K562 (cell line): Measurements from ENCODE around the gene MAP2K3. TPM values are rescaled to one million over a fixed set of nuclear protein-coding genes. Genes with fewer than 3 reads are reported as not detected.

Experiments
- ATAC-seq: fragments of 200-7000 bp; cut with Tn5 transposase; 3 replicates; pipeline ENCODE4 v1.9.1; 2020; ENCODE audit warnings: moderate library complexity
- BruUV-seq: library from RNA; stranded (reverse); fragments of 400-500 nt; replicated peaks from 2 replicates; lab custom pipeline; 2021; lab: Mats Ljungman, UMichigan
- CTCF ChIA-PET: fragments of 300-600 bp; formaldehyde crosslinking; extraction: SDS; loops from one replicate; lab custom pipeline; 2021; ENCODE audit warnings: low intra/inter-chr PET ratio; lab: Yijun Ruan, JAX
- POLR2A ChIA-PET: fragments of 300-600, 350-650 bp; sonication (Branson Sonifier 250); formaldehyde crosslinking; extraction: SDS; loops from one replicate; lab custom pipeline; 2021; ENCODE audit warnings: antibody characterized with exemption, inconsistent platforms; lab: Yijun Ruan, JAX
- DNase-seq, 4 experiments: peaks; one replicate each; pipeline versions ENCODE4 v3.0.0 to v3.0.0-alpha.2; 2011 to 2018; ENCODE audit warnings: low spot score in 3 of 4, mixed read lengths in 3 of 4; ENCODE audit errors: extremely low read depth in 1 of 4
- FAIRE-seq: peaks from 2 replicates; lab custom pipeline; 2011; peaks lifted over from hg19 to GRCh38; lab: Jason Lieb, UNC
- H2AFZ ChIP-seq: 2 replicates; pipeline ENCODE4 v1.6.0; 2011; ENCODE audit warnings: low read depth, low read length, control low read depth, inconsistent platforms
- H3K27ac ChIP-seq: fragments of 200-600 bp; 3 replicates; pipeline ENCODE4 v1.8.0; 2011; ENCODE audit warnings: low read depth, mild to moderate bottlenecking, control low read depth, inconsistent platforms, low read length, moderate library complexity, mixed read lengths; ENCODE audit errors: extremely low read depth
- H3K27me3 ChIP-seq, 2 experiments: fragments of 300-600 bp in 1 of 2; 2 replicates in 1 of 2; 3 replicates in 1 of 2; pipeline versions ENCODE4 v1.6.0 to v1.8.0; 2011; ENCODE audit warnings: inconsistent platforms in 2 of 2, low read length in 2 of 2, mild to moderate bottlenecking in 1 of 2, mixed read lengths in 1 of 2, moderate library complexity in 1 of 2; ENCODE audit not compliant: control insufficient read depth in 2 of 2, insufficient read depth in 2 of 2
- H3K36me3 ChIP-seq: fragments of 300-600 bp; 3 replicates; pipeline ENCODE4 v1.8.0; 2011; ENCODE audit warnings: mild to moderate bottlenecking, low read length, inconsistent platforms; ENCODE audit not compliant: control insufficient read depth, insufficient read depth
- H3K4me1 ChIP-seq, 2 experiments: fragments of 200-600 bp in 1 of 2; replicated peaks in 1 of 2; 2 replicates in 1 of 2; 3 replicates in 1 of 2; pipeline versions ENCODE4 v1.5.1 to v1.8.0; 2011; ENCODE audit warnings: inconsistent platforms in 2 of 2, low read length in 2 of 2, mild to moderate bottlenecking in 1 of 2, mixed read lengths in 1 of 2, moderate library complexity in 1 of 2; ENCODE audit not compliant: control insufficient read depth in 2 of 2, insufficient read depth in 2 of 2
- H3K4me2 ChIP-seq: 2 replicates; pipeline ENCODE4 v1.6.1; 2011; ENCODE audit warnings: low read length, control low read depth, inconsistent platforms, mixed read lengths; ENCODE audit not compliant: insufficient read depth
- H3K4me3 ChIP-seq: fragments of 200-600 bp; sonication (generic), shearing (Covaris generic); 2 replicates; pipeline ENCODE4 v1.5.1; 2016; ENCODE audit warnings: control low read depth, inconsistent platforms
- H3K79me2 ChIP-seq: fragments of 200-600 bp; 3 replicates; pipeline ENCODE4 v1.8.0; 2011; ENCODE audit warnings: low read length, inconsistent platforms; ENCODE audit not compliant: control insufficient read depth, insufficient read depth
- H3K9ac ChIP-seq, 2 experiments: 2 replicates each; pipeline versions ENCODE4 v1.6.0 to v1.6.1; 2011; ENCODE audit warnings: low read depth in 2 of 2, low read length in 2 of 2, control low read depth in 1 of 2, inconsistent platforms in 1 of 2, mild to moderate bottlenecking in 1 of 2, mixed read lengths in 1 of 2; ENCODE audit not compliant: insufficient read depth in 1 of 2
- H3K9me1 ChIP-seq: one replicate; pipeline ENCODE4 v1.6.0; 2011; ENCODE audit warnings: inconsistent platforms, mild to moderate bottlenecking, low read length, moderate library complexity; ENCODE audit not compliant: control insufficient read depth, insufficient read depth
- H3K9me3 ChIP-seq: replicated peaks from 2 replicates; pipeline ENCODE4 v1.5.1; 2011; ENCODE audit warnings: low read depth, low read length, inconsistent platforms; ENCODE audit not compliant: control insufficient read depth, insufficient read depth
- H4K20me1 ChIP-seq: replicated peaks from 2 replicates; pipeline ENCODE4 v1.6.1; 2011; ENCODE audit warnings: low read length, inconsistent platforms, mixed read lengths; ENCODE audit not compliant: control insufficient read depth, insufficient read depth
- BCLAF1 ChIP-seq, 2 experiments: fragments of 450-650 bp in 1 of 2; IDR thresholded peaks; 2 replicates each; pipeline ENCODE4 v1.6.1; 2011 to 2017; ENCODE audit warnings: low read depth in 2 of 2, antibody characterized with exemption in 1 of 2, borderline replicate concordance in 1 of 2, low read length in 1 of 2, mild to moderate bottlenecking in 1 of 2, mixed read lengths in 1 of 2; ENCODE audit not compliant: control insufficient read depth in 1 of 2
- CREBBP ChIP-seq: IDR thresholded peaks from one replicate; pipeline ENCODE4 v1.6.1; 2012; ENCODE audit warnings: low read depth, mild to moderate bottlenecking, control low read depth, inconsistent platforms, low read length
- EGR1 ChIP-seq: fragments of 450-650 bp; conservative IDR thresholded peaks from 2 replicates; pipeline ENCODE4 v1.6.1; 2017; ENCODE audit warnings: mild to moderate bottlenecking
- HMGN3 ChIP-seq: IDR thresholded peaks from 2 replicates; pipeline ENCODE4 v1.6.1; 2011; ENCODE audit warnings: borderline replicate concordance, low read depth, mild to moderate bottlenecking, mixed read lengths, low read length; ENCODE audit not compliant: insufficient read length; ENCODE audit errors: extremely low read depth
- HNRNPK ChIP-seq: fragments of 200-400 bp; formaldehyde crosslinking; IDR thresholded peaks from one replicate; pipeline ENCODE4 v1.6.1; 2018; ENCODE audit warnings: mild to moderate bottlenecking, low read depth, low read length; ENCODE audit not compliant: poor library complexity, severe bottlenecking
- POLR2A ChIP-seq: fragments of 450-650 bp; conservative IDR thresholded peaks from 2 replicates; pipeline ENCODE4 v1.6.1; 2016
- SUPT5H ChIP-seq: fragments of 450-650 bp; IDR thresholded peaks from 2 replicates; pipeline ENCODE4 v1.6.1; 2016
- TEAD4 ChIP-seq, 2 experiments: sonication (generic) in 1 of 2; formaldehyde crosslinking in 1 of 2; IDR thresholded peaks; 2 replicates each; pipeline versions ENCODE4 v1.6.1 to v1.8.0; 2012 to 2022; ENCODE audit warnings: borderline replicate concordance in 1 of 2, inconsistent platforms in 1 of 2, low read length in 1 of 2, mild to moderate bottlenecking in 1 of 2, missing genetic modification reagents in 1 of 2
- TRIM24 ChIP-seq, 2 experiments: fragments of 450-650 bp; IDR thresholded peaks; 2 replicates each; pipeline ENCODE4 v1.6.1; 2016
- ZNF217 ChIP-seq: sonication (generic); formaldehyde crosslinking; IDR thresholded peaks from 2 replicates; pipeline ENCODE4 v1.8.0; 2022; ENCODE audit warnings: mild to moderate bottlenecking, missing genetic modification reagents
- ZNF780A ChIP-seq: fragments of 250-450 bp; sonication (Bioruptor Pico); IDR thresholded peaks from 2 replicates; pipeline ENCODE4 v1.5.0; 2021; ENCODE audit warnings: mild to moderate bottlenecking
- WGBS: fragments of 100-300 bp; shearing (Covaris generic); methylation state at CpG from one replicate; pipeline ENCODE4 v1.1.6; 2016; ENCODE audit warnings: low coverage, mixed read lengths; ENCODE audit not compliant: insufficient coverage; ENCODE audit errors: missing lambda C conversion rate; 5-methylcytosine and 5-hydroxymethylcytosine counted together
- in situ Hi-C: fragments of 300-500 bp; cut with MboI; formaldehyde crosslinking; loops from 4 replicates; pipeline ENCODE4 v1.15.0; 2018; ENCODE audit warnings: inconsistent platforms, mixed read lengths
- intact Hi-C: fragments of 100-400 bp; cut with micrococcal nuclease; formaldehyde crosslinking; loops from 2 replicates; pipeline ENCODE4 v1.14.2; 2022
- polyA plus RNA-seq, 8 experiments: library from polyadenylated mRNA; depleted of rRNA in 4 of 8; stranded (reverse) in 5 of 8; unstranded in 3 of 8; fragments of >200 nt; fragmentation: Nextera tagmentation in 2 of 8; fragmentation: Illumina TruSeq in 1 of 8; extraction: Ambion mirVana in 2 of 8; extraction: Trizol in 1 of 8; gene quantifications; 2 replicates each; pipeline versions ENCODE4 v1.2.1 to v1.2.3, GENCODE V29; 2011 to 2014; ENCODE audit warnings: inconsistent platforms in 1 of 8, missing spikeins in 1 of 8
- total RNA-seq, 7 experiments: library from RNA; depleted of rRNA in 6 of 7; stranded (reverse); fragments of >200 nt in 6 of 7; fragmentation: Illumina TruSeq in 2 of 7; extraction: Trizol in 2 of 7; gene quantifications; 2 replicates each; pipeline versions ENCODE4 v1.2.1 to v1.2.3, GENCODE V29; 2011 to 2021; ENCODE audit warnings: low replicate concordance in 1 of 7

The MAP2K3 gene
- total and polyA plus RNA-seq, 9 of the 15 experiments (the other 6 are each of a cell fraction or from before 2014, with no cell fraction given): 0.18 to 14.8 (median 3.5) TPM

- WGBS: 0% methylated on average over 1 of the region's 1 CpG
- no peak for FAIRE-seq
- no peaks in the 10 kb centered on the region for H3K27me3 ChIP-seq
- H3K36me3 ChIP-seq: no peaks in the 10 kb centered on the region
- H3K9me1 ChIP-seq: no peaks in the 10 kb centered on the region
- no peak for ATAC-seq
- no TSS peak for BruUV-seq
- in situ Hi-C loops: no loop called here
- no peak overlapping the region for H3K4me3 ChIP-seq
- no peaks in the 10 kb centered on the region for H3K79me2 ChIP-seq
- H3K9me3 ChIP-seq: no peaks in the 10 kb centered on the region
- POLR2A ChIA-PET: no interaction called here
- H3K4me1 ChIP-seq: peaks cover 2 to 9% of the 10 kb centered on the region in 2 experiments; a peak in 3 of 5 replicates
- no peak overlapping the region for H2AFZ ChIP-seq
- intact Hi-C loops: no loop called here
- H3K4me2 ChIP-seq: no peak overlapping the region
- no peaks in the 10 kb centered on the region for H4K20me1 ChIP-seq
- no peak for DNase-seq
- H3K9ac ChIP-seq: no peak overlapping the region
- H3K27ac ChIP-seq: no peak overlapping the region
- TF ChIP-seq HNRNPK: no peak
- no peak for TF ChIP-seq ZNF780A (CRISPR knock-in tag)
- TF ChIP-seq BCLAF1 (IDR thresholded peaks at IDR 0.05; ENCODE audit: borderline replicate concordance in 1 of 2, control insufficient read depth in 1 of 2, low read depth in 2 of 2, low read length in 1 of 2): peak in 1 of 2 experiments; percentile 37; a peak in 1 of 4 replicates
- TF ChIP-seq TEAD4 (IDR thresholded peaks at IDR 0.05; ENCODE audit: low read length): peak; percentile 40
- no peak for TF ChIP-seq TEAD4 (CRISPR knock-in tag; IDR thresholded peaks at IDR 0.05; ENCODE audit: borderline replicate concordance)
- TF ChIP-seq ZNF217 (CRISPR knock-in tag): no peak
- peak; percentile 99 for TF ChIP-seq EGR1
- peak; percentile 3 for TF ChIP-seq CREBBP
- 0 out of 2 replicates have a peak, but pooled peaks have one; percentile 20 for TF ChIP-seq SUPT5H
- 0 out of 2 replicates have a peak, but pooled peaks have one; percentile 21 for TF ChIP-seq POLR2A
- TF ChIP-seq TRIM24 (IDR thresholded peaks at IDR 0.05): peak; percentile 36 to 68; a peak in 2 of 4 replicates
- TF ChIP-seq HMGN3: no peak
- TF ChIP-seq, all 486 proteins: peak for 7
- CTCF ChIA-PET: no interaction called here
Measured at GRCh38 chr17:21235921-21236320, 48.6 kb upstream of the MAP2K3 start.
